G401.6 (cell line): ENCODE data around the gene PI4K2B.
"Not testable (repeated sequence)": the region's sequence is repeated elsewhere in the genome, so short reads cannot be mapped to it uniquely, and the experiment has no call there.

Experiments used
- FAIRE-seq: peaks from 2 replicates; lab custom pipeline; 2012; peaks lifted over from hg19 to GRCh38; lab: Jason Lieb, UNC

The PI4K2B gene

DNA sequence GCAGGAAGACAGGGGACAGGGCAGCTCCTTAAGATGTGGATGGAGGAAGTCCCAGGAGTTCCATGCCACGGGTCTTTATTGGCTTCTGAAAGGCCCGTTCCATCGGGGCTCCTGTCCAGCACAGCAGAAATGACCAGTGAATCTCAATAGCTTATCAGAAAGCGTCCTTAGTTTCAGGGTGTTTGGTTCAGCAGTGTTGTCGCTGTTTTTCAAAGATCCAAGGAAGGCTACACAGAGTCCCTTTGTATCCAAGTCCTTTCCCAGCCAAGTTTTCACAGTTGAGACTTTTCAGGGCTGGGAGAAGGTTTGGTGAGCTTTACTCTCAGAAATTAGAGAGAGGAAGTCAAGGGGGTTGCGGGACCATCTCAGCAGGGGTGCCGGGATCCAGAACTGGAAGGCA, 73.8 kb downstream of the PI4K2B start:
- FAIRE-seq, result no peak

DNA sequence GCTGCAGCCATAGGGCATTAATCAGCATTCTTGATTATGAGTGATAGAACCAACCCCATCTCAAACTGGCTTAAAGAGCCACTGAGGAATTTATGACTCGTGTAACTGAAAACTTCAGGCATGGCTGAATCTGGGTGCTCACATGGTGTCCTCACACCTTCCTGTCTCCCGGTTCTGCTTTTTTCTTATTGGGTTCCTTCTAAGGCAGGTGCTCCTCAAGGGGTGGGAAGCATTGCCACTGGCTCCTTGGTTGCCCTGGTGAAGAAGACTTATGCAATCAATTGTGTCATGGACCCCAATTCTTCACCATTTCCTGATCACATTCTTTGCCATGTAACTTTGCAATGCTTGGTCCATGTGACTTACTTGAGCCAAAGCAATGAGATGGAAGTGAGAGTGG, 74.5 kb downstream of the PI4K2B start:
- no peak for FAIRE-seq

DNA sequence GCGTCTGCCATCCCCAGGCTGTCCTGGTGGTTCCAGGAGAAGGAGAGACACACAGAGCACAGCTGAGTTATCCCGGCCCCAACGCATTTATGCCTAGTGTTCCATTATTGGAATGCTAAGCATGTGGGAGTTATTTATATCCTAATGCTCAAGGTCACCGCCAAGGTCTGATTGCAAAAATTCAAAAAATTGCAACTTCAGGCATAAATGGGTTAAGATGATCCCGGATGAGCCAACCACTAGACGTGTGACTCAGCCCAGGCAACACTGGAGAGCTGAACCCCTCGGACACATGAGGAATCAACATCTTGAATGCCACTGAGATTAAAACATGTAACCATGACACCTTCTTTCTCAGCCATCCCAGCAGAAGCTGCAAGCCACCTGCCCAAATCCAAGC, 74.9 kb downstream of the PI4K2B start:
- FAIRE-seq, result no peak

DNA sequence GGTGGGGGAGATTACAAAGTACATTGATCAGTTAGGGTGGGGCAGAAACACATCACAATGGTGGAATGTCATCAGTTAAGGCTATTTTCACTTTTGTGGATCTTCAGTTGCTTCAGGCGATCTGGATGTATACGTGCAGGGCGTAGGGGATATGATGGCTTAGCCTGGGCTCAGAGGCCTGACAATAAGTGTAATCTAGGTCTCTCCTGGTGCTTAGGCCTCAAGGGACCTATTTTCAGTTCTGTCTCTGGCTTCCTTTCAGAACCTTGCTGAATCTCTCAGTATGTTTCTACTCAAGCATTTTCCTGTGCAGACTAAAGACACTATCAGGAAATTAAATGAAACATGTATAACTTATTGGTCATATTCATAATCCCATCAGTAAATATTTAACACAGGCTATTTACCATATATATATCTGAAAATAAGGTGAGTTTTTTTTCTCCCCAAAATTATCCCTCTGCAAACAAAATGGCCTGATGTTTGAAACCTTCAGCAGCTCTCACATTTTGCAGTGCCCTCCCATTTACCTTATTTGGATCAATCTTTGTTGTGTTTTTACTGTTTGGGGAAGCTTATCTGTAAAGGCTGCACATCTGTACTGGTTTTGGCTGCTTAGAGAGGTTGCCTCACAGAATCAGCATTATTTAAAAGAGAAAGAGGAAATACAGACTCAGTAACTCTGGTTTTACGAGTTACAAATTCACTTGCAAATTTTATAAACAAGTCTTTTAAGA, 76.4 kb downstream of the PI4K2B start:
- no peak for FAIRE-seq

DNA sequence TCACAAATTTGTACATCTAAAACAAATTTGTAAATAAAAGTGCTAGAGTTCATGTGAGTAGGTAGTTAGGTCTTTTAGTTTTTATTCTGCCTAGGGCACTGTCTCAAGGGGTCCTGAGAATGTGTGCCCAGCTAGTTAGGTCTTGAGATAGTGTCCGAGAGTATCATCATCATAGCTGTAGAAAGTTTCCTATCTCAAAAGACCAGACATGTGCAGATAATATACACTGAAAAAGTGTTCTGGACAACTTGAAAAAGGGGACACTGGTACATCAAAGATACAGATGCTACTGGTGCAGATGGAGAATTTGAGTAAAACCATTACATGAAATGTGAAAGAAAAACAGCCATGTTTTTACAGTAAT, 77.0 kb downstream of the PI4K2B start:
- no peak for FAIRE-seq

DNA sequence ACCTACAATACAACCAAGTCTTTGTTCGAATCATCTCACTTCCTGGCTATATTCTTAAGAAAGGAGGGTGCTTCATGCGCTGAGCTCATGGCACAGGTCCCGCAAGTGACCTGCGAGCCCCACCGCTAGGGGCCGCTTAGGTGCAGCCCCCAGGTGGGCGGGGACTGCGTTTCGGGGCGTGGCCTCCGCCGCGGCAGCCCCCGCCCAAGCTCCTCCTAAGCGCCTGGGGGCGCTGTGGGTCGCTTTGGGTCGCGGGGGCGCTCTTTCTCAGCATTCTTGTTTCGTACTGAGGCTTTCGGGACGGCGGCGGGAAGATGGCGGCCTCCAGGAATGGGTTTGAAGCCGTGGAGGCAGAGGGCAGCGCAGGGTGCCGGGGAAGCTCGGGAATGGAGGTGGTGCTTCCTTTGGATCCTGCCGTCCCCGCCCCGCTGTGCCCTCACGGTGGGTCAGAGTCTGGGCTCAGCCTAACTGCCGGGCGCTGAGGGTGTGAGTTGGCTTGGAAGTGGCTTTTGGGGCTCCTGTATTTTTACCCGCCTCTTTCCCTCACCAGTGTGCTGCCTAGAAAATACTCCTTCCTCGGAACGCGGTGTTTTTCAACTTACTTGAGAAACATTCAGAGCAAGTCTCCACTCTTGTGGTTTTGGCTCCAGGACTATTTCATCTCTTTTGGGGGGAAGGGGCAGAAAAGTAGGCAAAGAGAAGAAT, 78.8 kb downstream of the PI4K2B start, which contains the start of gene ZCCHC4:
Gene ZCCHC4 (plus strand): TSS at position 279 of the 705 bp plus-strand sequence. CDS start 36 bp downstream, at position 315.
- FAIRE-seq, result peak; percentile 81

DNA sequence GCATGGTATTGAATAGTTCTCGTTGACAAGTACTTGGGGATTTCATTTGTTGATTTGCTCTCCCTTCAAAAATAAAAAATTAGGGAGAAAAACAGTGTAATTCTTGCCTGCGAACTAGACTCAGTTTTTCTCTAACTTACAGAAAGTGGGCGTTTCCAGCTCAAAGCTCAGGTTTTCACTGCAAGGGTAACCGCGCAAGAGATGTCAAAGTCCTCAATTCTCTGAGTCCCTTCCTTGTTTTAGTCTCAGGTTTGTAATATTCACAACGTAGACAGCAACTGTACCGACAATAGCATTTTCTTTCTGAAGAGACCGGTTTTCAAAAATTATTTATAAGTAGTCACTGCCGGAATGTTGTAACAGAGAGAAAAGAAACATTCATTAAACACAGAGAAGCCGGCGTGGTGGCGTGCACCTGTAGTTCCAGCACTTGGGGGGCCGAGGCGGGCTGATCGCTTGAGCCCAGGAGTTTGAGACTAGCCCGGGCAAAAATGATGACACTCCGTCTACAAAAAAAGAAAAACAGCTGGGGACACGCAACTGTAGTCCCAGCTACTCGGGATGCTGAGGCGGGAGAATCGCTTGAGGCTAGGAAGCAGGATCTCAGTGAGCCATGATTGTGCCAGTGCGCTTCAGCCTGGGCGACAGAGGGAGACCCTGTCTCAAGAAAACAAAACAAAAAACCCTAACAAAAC, 79.5 kb downstream of the PI4K2B start:
- no peak for FAIRE-seq

DNA sequence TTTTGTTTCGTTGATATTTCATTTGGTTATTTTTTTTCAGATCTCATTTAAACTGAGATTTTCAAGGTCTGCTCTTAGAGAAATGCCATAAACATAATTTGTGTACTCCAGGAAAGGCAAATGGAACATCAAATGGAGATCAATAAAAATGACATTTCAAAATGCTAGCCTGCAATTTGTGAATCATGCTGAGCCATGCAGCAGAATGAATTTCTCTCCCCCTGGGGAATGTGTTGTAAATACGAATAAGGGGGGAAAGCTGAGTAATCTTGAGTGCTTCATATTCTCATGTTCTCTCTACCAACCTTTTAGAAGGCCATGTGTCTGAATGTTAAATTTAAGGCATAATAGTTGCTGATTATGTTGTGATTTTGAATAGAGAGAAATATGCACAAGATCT, 86.5 kb downstream of the PI4K2B start:
- no peak for FAIRE-seq

DNA sequence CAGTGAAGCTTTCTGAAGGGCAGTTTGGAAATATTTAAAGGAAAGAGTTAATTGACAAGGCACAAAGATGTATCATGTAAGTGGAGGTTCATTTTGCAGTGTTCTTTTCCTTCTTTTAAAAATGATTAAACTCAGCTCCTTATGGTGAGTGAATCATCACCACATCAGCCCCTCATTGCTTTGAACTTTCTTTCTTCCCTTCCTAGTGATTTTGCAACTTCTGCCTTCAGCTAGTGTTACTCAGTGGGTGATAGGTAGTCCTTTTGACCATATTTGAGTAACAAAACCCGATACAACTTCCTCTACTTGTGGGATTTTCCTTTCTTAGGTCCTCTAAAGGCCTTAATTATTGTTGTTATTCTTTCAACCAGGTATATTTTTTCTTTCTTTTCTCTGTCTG, 86.9 kb downstream of the PI4K2B start:
- no peak for FAIRE-seq

DNA sequence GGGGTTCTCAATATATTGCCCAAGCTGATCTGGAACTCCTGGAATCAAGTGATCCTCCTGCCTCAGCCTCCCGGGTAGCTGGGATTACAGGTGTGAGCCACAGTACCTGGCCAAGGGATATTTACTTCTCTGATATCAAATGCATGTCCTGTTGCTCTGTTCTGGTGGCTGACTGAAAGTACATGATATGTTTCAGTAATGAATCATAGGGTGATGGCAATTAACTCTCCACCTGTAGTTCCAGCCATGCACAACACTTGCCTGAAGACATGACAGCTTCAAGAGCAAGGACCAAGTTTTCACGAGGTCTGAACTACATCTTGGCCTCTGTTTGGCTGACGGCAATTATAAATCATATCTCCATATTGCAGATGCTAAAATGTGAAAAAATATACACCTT, 87.9 kb downstream of the PI4K2B start:
- FAIRE-seq, result no peak

DNA sequence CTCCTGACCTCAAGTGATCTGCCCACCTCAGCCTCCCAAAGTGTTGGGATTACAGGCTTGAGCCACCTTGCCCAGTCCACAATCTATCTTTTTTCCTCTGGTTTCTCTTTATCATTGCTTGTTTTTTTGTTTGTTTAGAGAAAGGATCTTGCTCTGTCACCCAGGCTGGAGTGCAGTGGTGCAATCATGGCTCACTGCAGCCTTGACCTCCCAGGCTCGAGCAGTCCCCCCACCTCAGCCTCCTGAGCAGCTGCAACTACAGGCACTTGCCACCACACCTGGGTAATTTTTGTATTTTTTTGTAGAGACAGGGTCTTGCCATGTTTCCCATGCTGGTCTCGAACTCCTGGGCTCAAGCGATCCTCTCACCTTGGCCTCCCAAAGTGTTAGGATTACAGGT, 94.6 kb downstream of the PI4K2B start:
- FAIRE-seq, result not testable (repeated sequence)
